Endothelial cell of umbilical vein (primary cell): ENCODE measurements around the gene SYCP2. TPM values are rescaled to one million over a fixed set of nuclear protein-coding genes. Genes with fewer than 3 reads are reported as not detected.

Experiments
- BruUV-seq: library from RNA; stranded (reverse); fragments of 400-500 nt; replicated peaks from 2 replicates; lab custom pipeline; 2021; lab: Mats Ljungman, UMichigan
- CTCF ChIA-PET: fragments of 300-600, 350-600 bp; sonication (Branson Sonifier 250); formaldehyde crosslinking; loops from one replicate; lab custom pipeline; 2021; ENCODE audit warnings: antibody characterized with exemption, inconsistent platforms; lab: Charles Lee
- POLR2A ChIA-PET: fragments of 300-600, 350-600 bp; sonication (Branson Sonifier 250); formaldehyde crosslinking; loops from one replicate; lab custom pipeline; 2021; ENCODE audit warnings: antibody characterized with exemption, inconsistent platforms; lab: Charles Lee
- DNase-seq: peaks from one replicate; pipeline ENCODE4 v3.0.0-alpha.2; 2011; ENCODE audit warnings: low read depth, low spot score
- FAIRE-seq: peaks from 2 replicates; lab custom pipeline; 2011; peaks lifted over from hg19 to GRCh38; lab: Jason Lieb, UNC
- H2AFZ ChIP-seq: 2 replicates; pipeline ENCODE4 v1.6.0; 2012; ENCODE audit warnings: low read depth, low read length, control low read depth, inconsistent platforms
- H3K27ac ChIP-seq: 2 replicates; pipeline ENCODE4 v1.5.1; 2011; ENCODE audit warnings: low read depth, mild to moderate bottlenecking, control low read depth, low read length, moderate library complexity; ENCODE audit not compliant: insufficient read depth
- H3K27me3 ChIP-seq, 2 experiments: 2 replicates each; pipeline versions ENCODE4 v1.6.0 to v1.6.1; 2011; ENCODE audit warnings: low read length in 2 of 2, mixed read lengths in 1 of 2; ENCODE audit not compliant: control insufficient read depth in 2 of 2, insufficient read depth in 2 of 2
- H3K36me3 ChIP-seq, 2 experiments: 2 replicates in 1 of 2; 3 replicates in 1 of 2; pipeline ENCODE4 v1.5.1; 2011; ENCODE audit warnings: low read length in 2 of 2, mild to moderate bottlenecking in 1 of 2, moderate library complexity in 1 of 2; ENCODE audit not compliant: control insufficient read depth in 2 of 2, insufficient read depth in 2 of 2; ENCODE audit errors: extremely low read depth in 1 of 2
- H3K4me1 ChIP-seq: 3 replicates; pipeline ENCODE4 v1.5.1; 2011; ENCODE audit warnings: mild to moderate bottlenecking, low read length; ENCODE audit not compliant: control insufficient read depth, insufficient read depth; ENCODE audit errors: extremely low read depth
- H3K4me2 ChIP-seq: 2 replicates; pipeline ENCODE4 v1.6.1; 2011; ENCODE audit warnings: low read length, control low read depth, mixed read lengths; ENCODE audit not compliant: insufficient read depth
- H3K4me3 ChIP-seq, 3 experiments: fragments of 200-600 bp in 1 of 3; sonication (generic), shearing (Covaris generic) in 1 of 3; replicated peaks in 1 of 3; 2 replicates each; pipeline ENCODE4 v1.5.1; 2011 to 2016; ENCODE audit warnings: control low read depth in 3 of 3, low read length in 3 of 3, mild to moderate bottlenecking in 2 of 3, inconsistent platforms in 1 of 3, low read depth in 1 of 3, moderate library complexity in 1 of 3; ENCODE audit not compliant: insufficient read depth in 1 of 3
- H3K79me2 ChIP-seq: 2 replicates; pipeline ENCODE4 v1.6.0; 2012; ENCODE audit warnings: low read length, inconsistent platforms; ENCODE audit not compliant: control insufficient read depth, insufficient read depth
- H3K9ac ChIP-seq: replicated peaks from 2 replicates; pipeline ENCODE3; 2011; ENCODE audit warnings: low read length, control low read depth; ENCODE audit not compliant: insufficient read depth; ENCODE audit errors: extremely low read depth
- H3K9me1 ChIP-seq: replicated peaks from 3 replicates; pipeline ENCODE4 v1.6.0; 2011; ENCODE audit warnings: mild to moderate bottlenecking, low read length; ENCODE audit not compliant: control insufficient read depth, insufficient read depth; ENCODE audit errors: extremely low read depth
- H3K9me3 ChIP-seq: replicated peaks from 2 replicates; pipeline ENCODE4 v1.5.1; 2012; ENCODE audit warnings: low read length, inconsistent platforms; ENCODE audit not compliant: control insufficient read depth, insufficient read depth
- H4K20me1 ChIP-seq: replicated peaks from 2 replicates; pipeline ENCODE3; 2011; ENCODE audit warnings: mild to moderate bottlenecking, low read length; ENCODE audit not compliant: control insufficient read depth, insufficient read depth; ENCODE audit errors: extremely low read depth
- CTCF ChIP-seq, 2 donors: IDR thresholded peaks; 1 replicate in 1 of 2; 2 replicates in 1 of 2; pipeline ENCODE4 v1.5.1; 2011; ENCODE audit warnings: low read length in 2 of 2, mild to moderate bottlenecking in 2 of 2, moderate library complexity in 2 of 2, control low read depth in 1 of 2, inconsistent platforms in 1 of 2, low read depth in 1 of 2; ENCODE audit not compliant: insufficient read depth in 1 of 2; ENCODE audit errors: extremely low read depth in 1 of 2
- EZH2 ChIP-seq: IDR thresholded peaks from 2 replicates; pipeline ENCODE4 v1.6.1; 2012; ENCODE audit warnings: borderline replicate concordance, low read depth, mild to moderate bottlenecking, moderate library complexity, low read length, inconsistent platforms; ENCODE audit not compliant: severe bottlenecking
- FOS ChIP-seq: IDR thresholded peaks from 2 replicates; pipeline ENCODE4 v1.6.1; 2011; ENCODE audit warnings: mild to moderate bottlenecking, low read length, moderate library complexity, borderline replicate concordance; ENCODE audit not compliant: insufficient read depth
- GATA2 ChIP-seq: IDR thresholded peaks from 2 replicates; pipeline ENCODE4 v1.7.0; 2011; ENCODE audit warnings: low read depth, mild to moderate bottlenecking, moderate library complexity, mixed read lengths, low read length; ENCODE audit not compliant: insufficient read length, insufficient read depth
- JUN ChIP-seq: IDR thresholded peaks from 2 replicates; pipeline ENCODE4 v1.6.1; 2011; ENCODE audit warnings: borderline replicate concordance, low read depth; ENCODE audit not compliant: insufficient read length, insufficient read depth
- MYC ChIP-seq: IDR thresholded peaks from one replicate; pipeline ENCODE4 v1.6.1; 2011; ENCODE audit warnings: mild to moderate bottlenecking, low read depth, low read length
- POLR2A ChIP-seq: IDR thresholded peaks from 2 replicates; pipeline ENCODE4 v1.6.1; 2012; ENCODE audit warnings: low read depth, mild to moderate bottlenecking, control low read depth, low read length
- POLR2AphosphoS5 ChIP-seq: IDR thresholded peaks from 2 replicates; pipeline ENCODE4 v1.6.1; 2012; ENCODE audit warnings: low read depth, mild to moderate bottlenecking, control low read depth, low read length, moderate library complexity; ENCODE audit not compliant: insufficient read depth
- dilution Hi-C: fragments of 300-500 bp; cut with MboI; formaldehyde crosslinking; loops from one replicate; pipeline ENCODE4 v1.15.0; 2019; ENCODE audit warnings: low sequenced_read_pairs; ENCODE audit not compliant: extremely low pct_ligation_motif_present
- intact Hi-C: fragments of 100-400 bp; cut with micrococcal nuclease; formaldehyde crosslinking; loops from one replicate; pipeline ENCODE4 v1.10.0; 2022
- polyA plus RNA-seq, 4 experiments: library from polyadenylated mRNA; depleted of rRNA in 3 of 4; stranded (reverse) in 3 of 4; unstranded in 1 of 4; fragments of >200 nt; gene quantifications; 2 replicates each; pipeline versions ENCODE4 v1.2.1 to v1.2.3, GENCODE V29; 2011 to 2012; ENCODE audit warnings: missing spikeins in 1 of 4
- total RNA-seq: library from RNA; stranded (reverse); gene quantifications from 2 replicates; pipeline ENCODE4 v1.2.3, GENCODE V29; 2021
- TF ChIP-seq, protein P1 (sequence below): IDR thresholded peaks from 2 replicates; pipeline ENCODE4 v1.6.1; 2011; ENCODE audit not compliant: insufficient read depth, insufficient read length

Gene SYCP2
- total and polyA plus RNA-seq, 2 donors (not counting 3 experiments of a cell fraction or from before 2014, with no cell fraction given) = 0.07 to 0.35 TPM

DNA sequence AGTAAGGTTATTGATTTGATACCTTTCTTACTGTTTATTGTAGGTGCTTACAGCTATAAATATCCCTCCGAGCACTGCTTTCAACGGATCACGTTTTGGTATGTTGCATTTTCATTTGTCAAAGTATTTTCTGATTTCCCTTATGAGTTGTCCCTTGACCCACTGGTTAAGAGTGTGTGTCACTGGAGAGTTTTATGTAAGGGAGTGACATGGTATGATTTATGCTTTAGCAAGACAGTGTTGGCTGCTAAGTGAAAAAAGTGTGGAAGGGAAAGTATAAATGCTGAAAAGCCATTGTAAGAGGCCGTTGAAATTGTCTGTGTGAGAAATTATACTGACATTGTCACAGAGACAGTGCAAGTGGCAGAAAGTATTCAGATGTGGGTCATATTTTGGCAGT, 72.0 kb downstream of the SYCP2 start:
- FAIRE-seq = no peak
- no peak overlapping the region for H2AFZ ChIP-seq
- H3K4me2 ChIP-seq = no peak overlapping the region
- no peaks in the 10 kb centered on the region for H3K9me1 ChIP-seq
- H3K79me2 ChIP-seq = no peaks in the 10 kb centered on the region
- no peaks in the 10 kb centered on the region for H3K4me1 ChIP-seq
- no peaks in the 10 kb centered on the region for H3K27me3 ChIP-seq
- H3K9me3 ChIP-seq = no peaks in the 10 kb centered on the region
- no peaks in the 10 kb centered on the region for H3K36me3 ChIP-seq
- H3K4me3 ChIP-seq = no peak overlapping the region
- ChIA-PET CTCF (interaction anchor here (0.8 kb wide), 1 partner anchor 12 kb away, joined by 4 read pairs; no protein-coding TSS in a partner anchor), POLR2A (no interaction called here)
- BruUV-seq = no TSS peak
- no peak overlapping the region for H3K27ac ChIP-seq
- no peak for DNase-seq
- no peak overlapping the region for H3K9ac ChIP-seq
- no peaks in the 10 kb centered on the region for H4K20me1 ChIP-seq
- intact Hi-C loops (no loop called here), dilution Hi-C loops (no loop called here)
- TF ChIP-seq EZH2 = no peak
- TF ChIP-seq GATA2 = no peak
- no peak for TF ChIP-seq FOS
- TF ChIP-seq CTCF (IDR thresholded peaks at IDR 0.05; ENCODE audit: extremely low read depth in 1 of 2, insufficient read depth in 1 of 2, low read depth in 1 of 2, low read length in 2 of 2) = no peak
- TF ChIP-seq POLR2AphosphoS5 = no peak
- no peak for TF ChIP-seq MYC
- no peak for TF ChIP-seq JUN
- TF ChIP-seq, protein P1, sequence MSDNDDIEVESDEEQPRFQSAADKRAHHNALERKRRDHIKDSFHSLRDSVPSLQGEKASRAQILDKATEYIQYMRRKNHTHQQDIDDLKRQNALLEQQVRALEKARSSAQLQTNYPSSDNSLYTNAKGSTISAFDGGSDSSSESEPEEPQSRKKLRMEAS = no peak
- TF ChIP-seq POLR2A = no peak
